Stimulated activated CD4-positive, alpha-beta T cell treated with anti-CD3 and anti-CD28 coated beads, Interleukin-2, amount 100 ng/mL, for 24 hours (primary cell): ENCODE data around the gene RPN1.
"Not testable (repeated sequence)": the region's sequence is repeated elsewhere in the genome, so short reads cannot be mapped to it uniquely, and the experiment has no call there.

ENCODE experiments used
- DNase-seq, 2 donors: peaks; one replicate each; pipeline ENCODE4 v3.0.0-alpha.2; 2020

RPN1 gene

GRCh38 chr3:128650096-128651050 is at the start of gene RPN1:
TSS of gene RPN1 (minus strand) at chr3:128650818. CDS start at chr3:128650800, 18 bp downstream.
- peak; percentile 95 for DNase-seq

GRCh38 chr3:128698211-128699047 is 47.8 kb upstream of the RPN1 start:
- DNase-seq: peak in 1 of 2 donors; percentile 37

GRCh38 chr3:128697341-128697740 is 46.7 kb upstream of the RPN1 start:
- no peak for DNase-seq

GRCh38 chr3:128693696-128694095 is 43.1 kb upstream of the RPN1 start:
- no peak for DNase-seq

GRCh38 chr3:128689060-128689459 is 38.4 kb upstream of the RPN1 start:
- DNase-seq: no peak

- DNase-seq: no peak
Measured at GRCh38 chr3:128686465-128686864, 35.8 kb upstream of the RPN1 start.

GRCh38 chr3:128684986-128685726 is 34.5 kb upstream of the RPN1 start:
- no peak for DNase-seq

- no peak for DNase-seq
Measured at GRCh38 chr3:128683957-128684356, 33.3 kb upstream of the RPN1 start.

- DNase-seq: no peak
Measured at GRCh38 chr3:128681369-128681829, 30.8 kb upstream of the RPN1 start.

GRCh38 chr3:128680603-128681368 is 30.2 kb upstream of the RPN1 start:
- DNase-seq: peak; percentile 98 to 100

GRCh38 chr3:128679338-128679737 is 28.7 kb upstream of the RPN1 start:
- no peak for DNase-seq

- DNase-seq: not testable (repeated sequence)
Measured at GRCh38 chr3:128675802-128676201, 25.2 kb upstream of the RPN1 start.

- DNase-seq: no peak
Measured at GRCh38 chr3:128674161-128674784, 23.7 kb upstream of the RPN1 start.

GRCh38 chr3:128667641-128668040 is 17.0 kb upstream of the RPN1 start:
- DNase-seq: no peak

- no peak for DNase-seq
Measured at GRCh38 chr3:128665362-128666021, 14.9 kb upstream of the RPN1 start.

- DNase-seq: no peak
Measured at GRCh38 chr3:128663151-128663550, 12.5 kb upstream of the RPN1 start.

GRCh38 chr3:128655531-128655930 is 4.9 kb upstream of the RPN1 start:
- DNase-seq: no peak

GRCh38 chr3:128653993-128654805 is 3.6 kb upstream of the RPN1 start:
- DNase-seq: peak in 1 of 2 donors; percentile 14

GRCh38 chr3:128653383-128653992 is 2.9 kb upstream of the RPN1 start:
- peak in 1 of 2 donors; percentile 55 for DNase-seq
